Muscle of leg (tissue), 16 donors: Measurements from ENCODE around the gene ART3. TPM values are rescaled to one million over a fixed set of nuclear protein-coding genes. Genes with fewer than 3 reads are reported as not detected.
"Not testable (repeated sequence)": the region's sequence is repeated elsewhere in the genome, so short reads cannot be mapped to it uniquely, and the experiment has no call there.

Experiments
- DNase-seq: peaks from one replicate; pipeline ENCODE4 v3.0.0; 2013
- H3K27ac ChIP-seq: one replicate; pipeline ENCODE4 v1.5.1; 2013; ENCODE audit warnings: mild to moderate bottlenecking, low read length, control low read depth
- H3K27me3 ChIP-seq: one replicate; pipeline ENCODE4 v1.6.1; 2013; ENCODE audit warnings: low read length; ENCODE audit not compliant: control insufficient read depth, insufficient read depth
- H3K36me3 ChIP-seq: one replicate; pipeline ENCODE4 v1.6.1; 2013; ENCODE audit warnings: low read length; ENCODE audit not compliant: control insufficient read depth, insufficient read depth
- H3K4me1 ChIP-seq: one replicate; pipeline ENCODE4 v1.6.1; 2013; ENCODE audit warnings: low read length; ENCODE audit not compliant: control insufficient read depth, insufficient read depth
- H3K4me3 ChIP-seq: one replicate; pipeline ENCODE4 v1.5.1; 2013; ENCODE audit warnings: low read length, control low read depth
- H3K9me3 ChIP-seq: replicated peaks from 2 replicates; pipeline ENCODE4 v1.6.1; 2013; ENCODE audit warnings: low read depth, low read length; ENCODE audit not compliant: control insufficient read depth
- WGBS: methylation state at CpG from one replicate; pipeline ENCODE4 v1.1.5; 2013; ENCODE audit warnings: missing lambda C conversion rate; ENCODE audit not compliant: insufficient coverage; 5-methylcytosine and 5-hydroxymethylcytosine counted together
- long read RNA-seq, 11 donors: transcript quantifications; one replicate each; lab custom pipeline, GENCODE V29; 2026
- polyA plus RNA-seq, 8 donors: library from polyadenylated mRNA; unstranded; fragments of 120-200 nt; gene quantifications; one replicate each; pipeline versions ENCODE4 v1.2.1 to v1.2.3, GENCODE V29; 2013; ENCODE audit warnings: inconsistent platforms in 1 of 8, low replicate concordance in 1 of 8; ENCODE audit not compliant: insufficient read length in 8 of 8, insufficient read depth in 1 of 8
- total RNA-seq: library from RNA; stranded (reverse); fragments of 120-200 nt; gene quantifications from one replicate; pipeline ENCODE4 v1.2.4, GENCODE V29; 2013

ART3 gene
- total RNA-seq (26.0 TPM), polyA plus RNA-seq (10 to 100 TPM; 21.7 to 54.3 (median 38.9) TPM)
- long read RNA-seq, donor 1, partial matches to known transcripts: 0 of 1 reads
- long read RNA-seq, donor 1, other reads (novel, unspliced or antisense): 0 of 1 reads
- long read RNA-seq, donor 2: 0 reads
- long read RNA-seq, donor 3, partial matches to known transcripts: 0 of 6 reads
- long read RNA-seq, donor 3, other reads (novel, unspliced or antisense): 5 of 6 reads
- long read RNA-seq, donor 4, partial matches to known transcripts: 0 of 2 reads
- long read RNA-seq, donor 4, other reads (novel, unspliced or antisense): 0 of 2 reads
- long read RNA-seq, donor 5, partial matches to known transcripts: 0 of 14 reads
- long read RNA-seq, donor 5, other reads (novel, unspliced or antisense): 11 of 14 reads
- long read RNA-seq, donor 6, partial matches to known transcripts: 0 of 12 reads
- long read RNA-seq, donor 6, other reads (novel, unspliced or antisense): 9 of 12 reads
- long read RNA-seq, donor 7, partial matches to known transcripts: 16 of 21 reads
- long read RNA-seq, donor 7, other reads (novel, unspliced or antisense): 5 of 21 reads
- long read RNA-seq, donor 8, partial matches to known transcripts: 0 of 1 reads
- long read RNA-seq, donor 8, other reads (novel, unspliced or antisense): 0 of 1 reads
- long read RNA-seq, donor 9: 0 reads
- long read RNA-seq, donor 10, partial matches to known transcripts: 0 of 9 reads
- long read RNA-seq, donor 10, other reads (novel, unspliced or antisense): 7 of 9 reads
- long read RNA-seq, donor 11, partial matches to known transcripts: 0 of 2 reads
- long read RNA-seq, donor 11, other reads (novel, unspliced or antisense): 0 of 2 reads

- no CpG with 5 or more reads among the region's 1 CpG for WGBS
- Histone ChIP-seq H3K27ac (peak within 1 kb of the TSS; percentile 35), H3K9me3 (no peaks in the 10 kb centered on the region), H3K36me3 (no peaks in the 10 kb centered on the region), H3K4me3 (no peak within 1 kb of the TSS), H3K27me3 (no peaks in the 10 kb centered on the region), H3K4me1 (no peaks in the 10 kb centered on the region)
- DNase-seq: peak; percentile 60
Observed at GRCh38 chr4:76074468-76074867, at the start of gene ART3. Gene ART3 (plus strand): TSS chr4:76074709. CDS start chr4:76075890, 1,181 bp downstream.

GRCh38 chr4:76028350-76028765 lies 46.2 kb upstream of the ART3 start:
- Histone ChIP-seq H3K27me3 (no peaks in the 10 kb centered on the region), H3K9me3 (no peaks in the 10 kb centered on the region), H3K4me3 (no peak overlapping the region), H3K27ac (no peak overlapping the region), H3K36me3 (no peaks in the 10 kb centered on the region), H3K4me1 (no peaks in the 10 kb centered on the region)
- DNase-seq: peak; percentile 52
- WGBS: 23% methylated on average over 4 of the region's 6 CpGs

GRCh38 chr4:76029300-76029699 lies 45.2 kb upstream of the ART3 start:
- H3K36me3 ChIP-seq: no peaks in the 10 kb centered on the region
- no peaks in the 10 kb centered on the region for H3K27me3 ChIP-seq
- H3K27ac ChIP-seq: no peak overlapping the region
- no peak for DNase-seq
- no peaks in the 10 kb centered on the region for H3K4me1 ChIP-seq
- WGBS: no CpG with 5 or more reads among the region's 2 CpGs
- H3K9me3 ChIP-seq: no peaks in the 10 kb centered on the region
- H3K4me3 ChIP-seq: no peak overlapping the region

GRCh38 chr4:76035141-76035540 lies 39.4 kb upstream of the ART3 start:
- Histone ChIP-seq H3K9me3 (no peaks in the 10 kb centered on the region), H3K36me3 (no peaks in the 10 kb centered on the region), H3K27ac (no peak overlapping the region), H3K4me1 (no peaks in the 10 kb centered on the region), H3K4me3 (no peak overlapping the region), H3K27me3 (no peaks in the 10 kb centered on the region)
- no CpG with 5 or more reads among the region's 3 CpGs for WGBS
- DNase-seq: no peak

- no peaks in the 10 kb centered on the region for H3K9me3 ChIP-seq
Observed at GRCh38 chr4:76035799-76036380, 38.6 kb upstream of the ART3 start, which contains the start of gene CXCL11. Gene CXCL11 (minus strand): TSS chr4:76036070. CDS start chr4:76035987, 83 bp downstream.

GRCh38 chr4:76036855-76037254 lies 37.7 kb upstream of the ART3 start:
- no peaks in the 10 kb centered on the region for H3K4me1 ChIP-seq
- DNase-seq: no peak
- H3K27ac ChIP-seq: no peak overlapping the region
- H3K27me3 ChIP-seq: no peaks in the 10 kb centered on the region
- WGBS: 80% methylated on average over 3 of the region's 3 CpGs
- no peaks in the 10 kb centered on the region for H3K9me3 ChIP-seq
- H3K4me3 ChIP-seq: no peak overlapping the region
- H3K36me3 ChIP-seq: no peaks in the 10 kb centered on the region

More at GRCh38 chr4:76035799-76036380, 38.6 kb upstream of the ART3 start, which contains the start of gene CXCL11:
- DNase-seq: no peak
- Histone ChIP-seq H3K4me3 (no peak within 1 kb of the TSS), H3K27me3 (no peaks in the 10 kb centered on the region), H3K4me1 (no peaks in the 10 kb centered on the region), H3K36me3 (no peaks in the 10 kb centered on the region), H3K27ac (no peak within 1 kb of the TSS)
- no CpG with 5 or more reads among the region's 2 CpGs for WGBS

GRCh38 chr4:76042241-76042998 lies 32.1 kb upstream of the ART3 start:
- not testable (repeated sequence) for DNase-seq, H3K9me3 ChIP-seq, H3K36me3 ChIP-seq, H3K27ac ChIP-seq, H3K4me3 ChIP-seq, H3K27me3 ChIP-seq, H3K4me1 ChIP-seq
- 67% methylated on average over 1 of the region's 18 CpGs for WGBS

GRCh38 chr4:76043306-76043705 lies 31.2 kb upstream of the ART3 start:
- H3K27ac ChIP-seq, H3K27me3 ChIP-seq, H3K36me3 ChIP-seq, H3K4me1 ChIP-seq, H3K4me3 ChIP-seq, DNase-seq, H3K9me3 ChIP-seq: not testable (repeated sequence)
- 96% methylated on average over 4 of the region's 18 CpGs for WGBS

GRCh38 chr4:76044686-76045085 lies 29.8 kb upstream of the ART3 start:
- H3K36me3 ChIP-seq, H3K27ac ChIP-seq, DNase-seq, H3K4me3 ChIP-seq, H3K4me1 ChIP-seq, H3K9me3 ChIP-seq, H3K27me3 ChIP-seq: not testable (repeated sequence)
- 73% methylated on average over 2 of the region's 4 CpGs for WGBS
